RWPE2 (cell line): Measurements from ENCODE around the gene CSPG5.

Experiments used
- ATAC-seq: fragments of 200-7000 bp; cut with Tn5 transposase; 3 replicates; pipeline ENCODE4 v1.9.1; 2021; ENCODE audit warnings: low read depth
- DNase-seq: peaks from one replicate; pipeline ENCODE4 v3.0.0-alpha.2; 2020; ENCODE audit warnings: low spot score
- H3K27ac ChIP-seq: fragments of 450-650 bp; 2 replicates; pipeline ENCODE4 v1.5.1; 2017; ENCODE audit warnings: mild to moderate bottlenecking; ENCODE audit not compliant: poor library complexity, severe bottlenecking
- H3K27me3 ChIP-seq: fragments of 250-450 bp; sonication (Bioruptor Pico); 2 replicates; pipeline ENCODE4 v1.5.1; 2021; ENCODE audit warnings: mild to moderate bottlenecking, moderate library complexity; ENCODE audit not compliant: insufficient read depth, poor library complexity, severe bottlenecking
- H3K36me3 ChIP-seq: fragments of 250-450 bp; sonication (Bioruptor Pico); 2 replicates; pipeline ENCODE4 v1.5.1; 2020; ENCODE audit warnings: low read depth, mild to moderate bottlenecking, moderate library complexity
- H3K4me1 ChIP-seq: fragments of 250-450 bp; sonication (Bioruptor Pico); 2 replicates; pipeline ENCODE4 v1.5.1; 2021; ENCODE audit warnings: mild to moderate bottlenecking, moderate library complexity; ENCODE audit not compliant: insufficient read depth, poor library complexity, severe bottlenecking
- H3K4me3 ChIP-seq: fragments of 250-450 bp; sonication (Bioruptor Pico); 2 replicates; pipeline ENCODE4 v1.5.1; 2021; ENCODE audit warnings: mild to moderate bottlenecking, moderate library complexity; ENCODE audit not compliant: severe bottlenecking
- H3K9me3 ChIP-seq: fragments of 250-450 bp; sonication (Bioruptor Pico); 2 replicates; pipeline ENCODE4 v1.5.1; 2021; ENCODE audit warnings: mild to moderate bottlenecking, moderate library complexity; ENCODE audit not compliant: severe bottlenecking
- CTCF ChIP-seq: fragments of 450-650 bp; IDR thresholded peaks from one replicate; pipeline ENCODE4 v1.5.1; 2017; ENCODE audit warnings: mild to moderate bottlenecking, moderate library complexity; ENCODE audit not compliant: poor library complexity, severe bottlenecking

The CSPG5 gene

GRCh38 chr3:47610583-47610982 lies 31.9 kb upstream of the CSPG5 start:
- no peak for ATAC-seq
- no peaks in the 10 kb centered on the region for H3K4me1 ChIP-seq
- H3K36me3 ChIP-seq, result peaks cover 90% of the 10 kb centered on the region

GRCh38 chr3:47607335-47607734 lies 28.7 kb upstream of the CSPG5 start:
- H3K36me3 ChIP-seq, result peaks cover 80% of the 10 kb centered on the region
- ATAC-seq, result no peak
- H3K27ac ChIP-seq, result no peak overlapping the region

More at GRCh38 chr3:47610583-47610982, 31.9 kb upstream of the CSPG5 start:
- no peak for TF ChIP-seq CTCF
- no peak for DNase-seq
- H3K4me3 ChIP-seq, result no peak overlapping the region
- no peaks in the 10 kb centered on the region for H3K9me3 ChIP-seq
- H3K27me3 ChIP-seq, result no peaks in the 10 kb centered on the region
- no peak overlapping the region for H3K27ac ChIP-seq

GRCh38 chr3:47606165-47606564 lies 27.5 kb upstream of the CSPG5 start:
- no peak for TF ChIP-seq CTCF
- no peak for DNase-seq
- ATAC-seq, result no peak
- H3K27me3 ChIP-seq, result no peaks in the 10 kb centered on the region
- H3K9me3 ChIP-seq, result no peaks in the 10 kb centered on the region
- no peaks in the 10 kb centered on the region for H3K4me1 ChIP-seq
- peaks cover 69% of the 10 kb centered on the region for H3K36me3 ChIP-seq
- H3K4me3 ChIP-seq, result no peak overlapping the region
- H3K27ac ChIP-seq, result no peak overlapping the region

More at GRCh38 chr3:47607335-47607734, 28.7 kb upstream of the CSPG5 start:
- Histone ChIP-seq H3K9me3 (no peaks in the 10 kb centered on the region), H3K4me1 (no peaks in the 10 kb centered on the region), H3K27me3 (no peaks in the 10 kb centered on the region), H3K4me3 (no peak overlapping the region)
- no peak for DNase-seq
- TF ChIP-seq CTCF, result no peak

GRCh38 chr3:47605652-47606051 lies 27.0 kb upstream of the CSPG5 start:
- Histone ChIP-seq H3K9me3 (no peaks in the 10 kb centered on the region), H3K4me1 (no peaks in the 10 kb centered on the region), H3K4me3 (no peak overlapping the region), H3K36me3 (peaks cover 64% of the 10 kb centered on the region), H3K27ac (no peak overlapping the region), H3K27me3 (no peaks in the 10 kb centered on the region)
- DNase-seq (no peak), ATAC-seq (no peak)
- TF ChIP-seq CTCF, result no peak

GRCh38 chr3:47604145-47604544 lies 25.5 kb upstream of the CSPG5 start:
- H3K4me1 ChIP-seq, result no peaks in the 10 kb centered on the region

More at GRCh38 chr3:47604145-47604544, 25.5 kb upstream of the CSPG5 start:
- H3K36me3 ChIP-seq, result peaks cover 49% of the 10 kb centered on the region
- no peaks in the 10 kb centered on the region for H3K9me3 ChIP-seq
- DNase-seq (no peak), ATAC-seq (no peak)
- H3K27me3 ChIP-seq, result no peaks in the 10 kb centered on the region
- no peak overlapping the region for H3K4me3 ChIP-seq
- H3K27ac ChIP-seq, result no peak overlapping the region
- TF ChIP-seq CTCF, result no peak
